ENCODE measurements around the gene YJEFN3.

YJEFN3 gene

DNA sequence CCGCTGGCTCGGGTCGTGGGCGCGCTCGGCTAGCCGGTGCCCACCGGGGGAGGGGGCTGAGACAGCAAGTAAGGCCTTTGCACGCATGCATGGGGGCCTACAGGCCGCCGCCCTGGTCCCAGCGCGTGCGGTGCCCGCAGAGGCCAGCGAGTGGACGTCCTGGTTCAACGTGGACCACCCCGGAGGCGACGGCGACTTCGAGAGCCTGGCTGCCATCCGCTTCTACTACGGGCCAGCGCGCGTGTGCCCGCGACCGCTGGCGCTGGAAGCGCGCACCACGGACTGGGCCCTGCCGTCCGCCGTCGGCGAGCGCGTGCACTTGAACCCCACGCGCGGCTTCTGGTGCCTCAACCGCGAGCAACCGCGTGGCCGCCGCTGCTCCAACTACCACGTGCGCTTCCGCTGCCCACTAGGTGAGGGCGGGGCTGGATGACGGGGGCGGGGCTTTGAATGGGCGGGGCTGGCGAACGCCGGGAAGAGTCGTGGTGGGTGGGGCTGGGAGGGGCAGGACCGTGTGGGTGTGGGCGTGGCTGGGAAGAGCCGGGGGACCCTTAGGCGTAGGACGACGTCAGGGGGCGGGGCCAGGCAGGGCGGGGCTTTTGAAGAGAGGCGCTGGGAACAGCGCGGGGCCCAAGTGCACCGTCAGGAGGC, 11.5 kb downstream of the YJEFN3 start:
- ATAC-seq (peak; percentile 27), DNase-seq (peak; percentile 60 to 67)
- no peaks in the 10 kb centered on the region for H3K9me3 Mint-ChIP-seq
- no peak overlapping the region for H3K27ac Mint-ChIP-seq
- H3K4me3 Mint-ChIP-seq, result peak overlapping the region; percentile 71 to 85
- peaks cover 55% of the 10 kb centered on the region for H3K4me1 Mint-ChIP-seq
- H3K27me3 Mint-ChIP-seq, result peaks cover 25% of the 10 kb centered on the region

DNA sequence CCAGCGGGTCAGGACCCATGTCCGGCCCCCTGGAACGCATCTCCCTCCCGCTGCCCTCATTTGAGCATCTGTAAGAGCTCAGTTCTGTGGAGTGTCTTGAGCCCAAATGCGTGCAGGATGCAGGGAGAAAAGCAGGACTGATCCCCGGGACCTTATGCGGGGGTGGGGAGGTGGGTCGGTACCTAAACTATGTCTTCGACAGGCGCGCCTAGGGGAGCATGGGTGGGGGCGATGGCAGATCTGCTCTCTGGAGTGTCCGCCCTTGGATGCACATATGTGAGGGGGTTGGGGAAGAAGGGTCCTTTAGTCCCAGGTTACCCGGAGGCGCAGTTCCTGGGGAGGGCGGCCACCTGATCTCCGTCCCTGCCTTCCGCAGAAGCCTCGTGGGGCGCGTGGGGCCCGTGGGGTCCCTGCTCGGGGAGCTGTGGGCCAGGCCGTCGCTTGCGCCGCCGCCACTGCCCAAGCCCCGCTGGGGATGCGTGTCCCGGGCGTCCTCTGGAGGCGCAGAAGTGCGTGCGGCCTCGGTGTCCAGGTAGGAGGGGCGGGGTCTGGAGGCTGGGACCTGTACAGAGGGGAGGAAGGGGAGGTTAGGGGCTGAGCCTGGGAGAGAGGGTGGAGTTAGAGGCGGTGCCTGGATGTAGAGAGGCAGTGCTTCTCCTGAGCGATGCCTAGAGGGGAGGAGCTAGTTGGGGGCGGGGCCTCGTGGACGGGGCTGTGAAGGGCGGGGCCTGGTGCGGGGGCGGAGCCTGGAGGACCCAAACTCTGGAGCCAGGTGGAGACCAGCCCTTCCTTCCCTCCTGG, 12.2 kb downstream of the YJEFN3 start:
- Mint-ChIP-seq H3K4me1 (peaks cover 55% of the 10 kb centered on the region), H3K9me3 (no peaks in the 10 kb centered on the region), H3K27ac (peak overlapping the region in 1 of 2 donors; percentile 71), H3K27me3 (peaks cover 25% of the 10 kb centered on the region), H3K4me3 (peak overlapping the region; percentile 71 to 85)
- DNase-seq (peak; percentile 74 to 76), ATAC-seq (peak; percentile 82)

DNA sequence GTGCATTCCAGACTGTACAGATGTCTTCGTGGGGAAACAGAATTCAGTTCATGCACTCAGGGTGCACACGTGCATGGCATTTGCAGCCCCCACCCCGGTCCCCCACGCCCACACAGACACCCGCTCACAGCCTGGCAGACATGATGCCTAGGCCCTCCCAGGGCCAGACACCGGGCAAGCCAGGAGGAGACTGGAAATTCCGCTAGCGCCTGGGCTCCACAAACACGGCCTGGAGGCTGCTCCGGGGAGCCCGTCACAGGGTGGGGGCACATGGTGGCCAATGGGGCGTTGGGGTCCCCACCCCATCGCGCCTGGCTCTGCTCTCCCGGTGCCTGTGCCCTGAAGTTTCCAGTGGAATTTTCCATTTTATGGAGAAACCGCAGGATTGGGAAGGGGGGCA, 12.9 kb downstream of the YJEFN3 start:
- H3K9me3 Mint-ChIP-seq, result no peaks in the 10 kb centered on the region
- H3K27me3 Mint-ChIP-seq, result peaks cover 25% of the 10 kb centered on the region
- no peak for DNase-seq
- no peak for ATAC-seq
- no peak overlapping the region for H3K27ac Mint-ChIP-seq
- H3K4me1 Mint-ChIP-seq, result peaks cover 54% of the 10 kb centered on the region
- peak overlapping the region; percentile 71 to 85 for H3K4me3 Mint-ChIP-seq

DNA sequence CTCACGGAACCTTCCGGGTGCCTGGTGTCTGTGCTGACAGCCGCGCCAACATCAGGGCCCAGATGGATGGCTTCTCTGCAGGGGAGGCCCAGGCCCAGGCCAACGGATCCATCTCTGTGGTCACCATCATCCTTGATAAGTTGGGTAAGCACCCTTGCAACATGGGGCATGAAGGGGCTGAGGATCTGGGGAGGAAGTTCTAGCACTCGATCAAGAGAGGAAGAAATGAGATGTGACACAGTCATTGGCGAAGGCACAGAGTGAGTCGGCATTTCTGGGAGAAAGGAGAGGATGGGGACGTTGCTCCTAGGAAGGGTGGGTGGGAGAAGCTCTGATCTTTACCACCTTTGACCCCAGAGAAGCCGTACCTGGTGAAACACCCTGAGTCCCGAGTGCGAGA, 13.8 kb downstream of the YJEFN3 start:
- no peak overlapping the region for H3K4me3 Mint-ChIP-seq
- H3K9me3 Mint-ChIP-seq, result no peaks in the 10 kb centered on the region
- no peak overlapping the region for H3K27ac Mint-ChIP-seq
- H3K27me3 Mint-ChIP-seq, result peaks cover 20% of the 10 kb centered on the region
- no peak for DNase-seq
- ATAC-seq, result no peak
- peaks cover 47% of the 10 kb centered on the region for H3K4me1 Mint-ChIP-seq

DNA sequence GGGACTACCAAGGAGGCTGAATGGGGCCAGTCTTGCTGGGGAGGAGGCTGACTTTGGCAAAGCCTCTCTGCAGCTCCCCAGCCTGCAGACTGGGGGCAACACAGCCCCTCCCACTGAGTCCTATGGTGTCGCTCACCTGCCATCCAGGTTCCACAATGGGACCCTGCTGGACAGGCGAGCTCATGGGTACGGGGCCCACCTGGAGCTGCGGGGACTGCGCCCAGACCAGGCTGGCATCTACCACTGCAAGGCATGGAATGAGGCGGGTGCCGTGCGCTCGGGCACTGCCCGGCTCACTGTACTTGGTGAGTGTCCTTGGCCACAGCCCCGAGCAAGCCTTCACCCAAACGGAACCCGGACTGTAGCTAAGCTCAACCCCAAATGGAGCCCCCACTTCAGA, 14.4 kb downstream of the YJEFN3 start:
- H3K27me3 Mint-ChIP-seq, result peaks cover 15% of the 10 kb centered on the region
- no peak overlapping the region for H3K27ac Mint-ChIP-seq
- ATAC-seq (no peak), DNase-seq (no peak)
- H3K4me1 Mint-ChIP-seq, result peaks cover 41% of the 10 kb centered on the region
- H3K9me3 Mint-ChIP-seq, result no peaks in the 10 kb centered on the region
- no peak overlapping the region for H3K4me3 Mint-ChIP-seq

DNA sequence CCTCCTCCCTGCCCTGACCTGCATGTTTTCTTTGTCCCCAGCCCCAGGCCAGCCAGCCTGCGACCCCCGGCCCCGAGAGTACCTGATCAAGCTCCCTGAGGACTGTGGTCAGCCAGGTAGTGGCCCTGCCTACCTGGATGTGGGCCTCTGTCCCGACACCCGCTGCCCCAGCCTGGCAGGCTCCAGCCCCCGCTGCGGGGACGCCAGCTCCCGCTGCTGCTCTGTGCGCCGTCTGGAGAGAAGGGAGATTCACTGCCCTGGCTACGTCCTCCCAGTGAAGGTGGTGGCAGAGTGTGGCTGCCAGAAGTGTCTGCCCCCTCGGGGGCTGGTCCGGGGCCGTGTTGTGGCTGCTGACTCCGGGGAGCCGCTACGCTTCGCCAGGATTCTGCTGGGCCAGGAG, 14.9 kb downstream of the YJEFN3 start:
- peaks cover 37% of the 10 kb centered on the region for H3K4me1 Mint-ChIP-seq
- ATAC-seq (no peak), DNase-seq (no peak)
- no peaks in the 10 kb centered on the region for H3K9me3 Mint-ChIP-seq
- no peak overlapping the region for H3K27ac Mint-ChIP-seq
- no peak overlapping the region for H3K4me3 Mint-ChIP-seq
- peaks cover 12% of the 10 kb centered on the region for H3K27me3 Mint-ChIP-seq

DNA sequence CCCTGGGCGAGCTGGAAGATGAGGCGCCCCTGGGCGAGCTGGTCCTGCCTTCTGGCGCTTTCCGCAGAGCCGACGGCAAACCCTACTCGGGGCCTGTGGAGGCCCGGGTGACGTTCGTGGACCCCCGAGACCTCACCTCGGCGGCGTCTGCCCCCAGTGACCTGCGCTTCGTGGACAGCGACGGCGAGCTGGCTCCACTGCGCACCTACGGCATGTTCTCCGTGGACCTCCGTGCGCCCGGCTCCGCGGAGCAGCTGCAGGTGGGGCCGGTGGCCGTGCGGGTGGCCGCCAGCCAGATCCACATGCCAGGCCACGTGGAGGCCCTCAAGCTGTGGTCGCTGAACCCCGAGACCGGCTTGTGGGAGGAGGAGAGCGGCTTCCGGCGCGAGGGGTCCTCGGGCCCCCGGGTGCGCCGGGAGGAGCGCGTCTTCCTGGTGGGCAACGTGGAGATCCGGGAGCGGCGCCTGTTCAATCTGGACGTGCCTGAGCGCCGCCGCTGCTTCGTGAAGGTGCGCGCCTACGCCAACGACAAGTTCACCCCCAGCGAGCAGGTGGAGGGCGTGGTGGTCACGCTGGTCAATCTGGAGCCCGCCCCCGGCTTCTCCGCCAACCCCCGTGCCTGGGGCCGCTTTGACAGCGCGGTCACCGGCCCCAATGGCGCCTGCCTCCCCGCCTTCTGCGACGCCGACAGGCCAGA, 15.7 kb downstream of the YJEFN3 start:
- no peak for ATAC-seq
- Mint-ChIP-seq H3K4me1 (peaks cover 30% of the 10 kb centered on the region), H3K4me3 (no peak overlapping the region), H3K9me3 (no peaks in the 10 kb centered on the region), H3K27me3 (peaks cover 4% of the 10 kb centered on the region), H3K27ac (no peak overlapping the region)
- no peak for DNase-seq

DNA sequence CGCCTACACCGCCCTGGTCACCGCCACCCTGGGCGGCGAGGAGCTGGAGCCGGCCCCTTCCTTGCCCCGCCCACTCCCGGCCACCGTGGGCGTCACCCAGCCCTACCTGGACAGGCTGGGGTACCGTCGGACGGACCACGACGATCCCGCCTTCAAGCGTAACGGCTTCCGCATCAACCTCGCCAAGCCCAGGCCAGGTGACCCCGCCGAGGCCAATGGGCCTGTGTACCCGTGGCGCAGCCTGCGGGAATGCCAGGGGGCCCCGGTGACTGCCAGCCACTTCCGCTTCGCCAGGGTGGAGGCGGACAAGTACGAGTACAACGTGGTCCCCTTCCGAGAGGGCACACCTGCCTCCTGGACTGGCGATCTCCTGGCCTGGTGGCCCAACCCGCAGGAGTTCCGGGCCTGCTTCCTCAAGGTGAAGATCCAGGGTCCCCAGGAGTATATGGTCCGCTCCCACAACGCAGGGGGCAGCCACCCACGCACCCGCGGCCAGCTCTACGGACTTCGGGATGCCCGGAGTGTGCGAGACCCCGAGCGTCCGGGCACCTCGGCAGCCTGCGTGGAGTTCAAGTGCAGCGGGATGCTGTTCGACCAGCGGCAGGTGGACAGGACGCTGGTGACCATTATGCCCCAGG, 16.4 kb downstream of the YJEFN3 start:
- Mint-ChIP-seq H3K4me3 (no peak overlapping the region), H3K27me3 (no peaks in the 10 kb centered on the region), H3K27ac (no peak overlapping the region), H3K9me3 (no peaks in the 10 kb centered on the region), H3K4me1 (peaks cover 23% of the 10 kb centered on the region)
- no peak for DNase-seq
- no peak for ATAC-seq

DNA sequence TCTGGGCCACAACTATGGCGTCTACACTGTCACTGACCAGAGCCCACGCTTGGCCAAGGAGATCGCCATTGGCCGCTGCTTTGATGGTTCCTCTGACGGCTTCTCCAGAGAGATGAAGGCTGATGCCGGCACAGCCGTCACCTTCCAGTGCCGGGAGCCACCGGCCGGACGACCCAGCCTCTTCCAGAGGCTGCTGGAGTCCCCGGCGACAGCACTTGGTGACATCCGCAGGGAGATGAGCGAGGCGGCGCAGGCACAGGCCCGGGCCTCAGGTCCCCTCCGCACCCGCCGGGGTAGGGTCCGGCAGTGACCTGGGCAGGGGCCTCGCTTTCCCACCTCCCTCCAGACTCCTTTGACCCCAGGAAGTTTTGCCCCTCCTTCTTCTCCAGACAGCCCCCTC, 17.0 kb downstream of the YJEFN3 start:
- Mint-ChIP-seq H3K27ac (no peak overlapping the region), H3K4me3 (no peak overlapping the region), H3K9me3 (no peaks in the 10 kb centered on the region), H3K4me1 (peaks cover 19% of the 10 kb centered on the region), H3K27me3 (no peaks in the 10 kb centered on the region)
- ATAC-seq, result no peak
- DNase-seq, result no peak

DNA sequence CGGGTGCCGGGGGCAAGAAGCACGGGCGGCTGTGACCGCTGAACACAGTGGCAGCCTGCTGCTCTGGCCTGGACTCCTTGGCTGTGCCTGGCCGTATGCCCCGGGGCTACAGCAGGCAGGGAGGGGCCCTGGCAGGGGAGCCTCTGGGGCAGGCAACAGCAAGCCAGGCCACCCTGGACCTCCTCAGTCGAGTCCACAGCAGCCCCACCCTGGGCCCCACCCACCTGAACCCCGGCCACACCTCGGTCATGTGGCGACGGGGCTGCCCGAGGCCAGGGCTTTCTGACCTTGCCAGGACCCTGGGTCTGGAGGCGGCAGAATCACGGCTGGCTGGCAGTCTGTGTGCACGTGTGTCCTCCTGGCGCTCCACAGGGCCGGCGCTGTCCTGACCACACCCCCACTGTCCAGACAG, 18.0 kb downstream of the YJEFN3 start:
- DNase-seq (no peak), ATAC-seq (no peak)
- no peak overlapping the region for H3K27ac Mint-ChIP-seq
- H3K4me3 Mint-ChIP-seq, result no peak overlapping the region
- peaks cover 9% of the 10 kb centered on the region for H3K4me1 Mint-ChIP-seq
- H3K9me3 Mint-ChIP-seq, result no peaks in the 10 kb centered on the region
- no peaks in the 10 kb centered on the region for H3K27me3 Mint-ChIP-seq

DNA sequence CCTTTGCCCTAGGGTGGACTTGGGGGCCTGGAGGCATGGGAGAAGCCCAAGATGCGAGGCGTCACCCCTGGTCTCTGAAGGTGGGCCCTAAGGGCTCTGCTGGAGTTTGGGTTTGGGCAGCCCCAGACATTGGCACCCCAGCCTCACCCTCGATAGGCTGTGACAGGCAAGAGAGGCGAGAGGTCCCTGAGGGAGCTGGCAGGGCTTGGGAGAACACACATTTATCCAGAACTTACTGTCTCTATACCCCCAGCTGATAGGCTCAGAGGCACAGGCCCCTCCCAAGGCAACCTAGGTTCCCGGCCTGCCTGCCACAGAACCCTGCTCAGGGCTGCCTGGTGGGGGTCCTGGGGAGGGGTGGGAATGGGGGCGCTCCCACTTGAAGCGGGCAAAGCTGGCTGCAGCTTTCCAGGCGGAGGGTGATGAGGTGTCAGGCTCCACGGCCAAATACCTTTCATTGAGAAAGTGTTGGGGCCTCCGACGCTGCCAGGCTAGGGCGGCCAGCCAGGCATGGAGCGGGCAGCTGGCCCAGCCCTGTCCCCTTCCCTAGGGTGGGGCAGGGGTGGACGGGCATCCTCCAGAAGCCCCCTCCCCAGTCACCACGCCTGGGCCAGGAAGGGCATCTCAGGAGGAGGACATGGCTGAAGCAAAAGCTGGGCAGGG, 19.1 kb downstream of the YJEFN3 start:
- DNase-seq, result no peak
- Mint-ChIP-seq H3K4me1 (no peaks in the 10 kb centered on the region), H3K27ac (no peak overlapping the region), H3K4me3 (no peak overlapping the region), H3K9me3 (no peaks in the 10 kb centered on the region), H3K27me3 (no peaks in the 10 kb centered on the region)
- ATAC-seq, result no peak

DNA sequence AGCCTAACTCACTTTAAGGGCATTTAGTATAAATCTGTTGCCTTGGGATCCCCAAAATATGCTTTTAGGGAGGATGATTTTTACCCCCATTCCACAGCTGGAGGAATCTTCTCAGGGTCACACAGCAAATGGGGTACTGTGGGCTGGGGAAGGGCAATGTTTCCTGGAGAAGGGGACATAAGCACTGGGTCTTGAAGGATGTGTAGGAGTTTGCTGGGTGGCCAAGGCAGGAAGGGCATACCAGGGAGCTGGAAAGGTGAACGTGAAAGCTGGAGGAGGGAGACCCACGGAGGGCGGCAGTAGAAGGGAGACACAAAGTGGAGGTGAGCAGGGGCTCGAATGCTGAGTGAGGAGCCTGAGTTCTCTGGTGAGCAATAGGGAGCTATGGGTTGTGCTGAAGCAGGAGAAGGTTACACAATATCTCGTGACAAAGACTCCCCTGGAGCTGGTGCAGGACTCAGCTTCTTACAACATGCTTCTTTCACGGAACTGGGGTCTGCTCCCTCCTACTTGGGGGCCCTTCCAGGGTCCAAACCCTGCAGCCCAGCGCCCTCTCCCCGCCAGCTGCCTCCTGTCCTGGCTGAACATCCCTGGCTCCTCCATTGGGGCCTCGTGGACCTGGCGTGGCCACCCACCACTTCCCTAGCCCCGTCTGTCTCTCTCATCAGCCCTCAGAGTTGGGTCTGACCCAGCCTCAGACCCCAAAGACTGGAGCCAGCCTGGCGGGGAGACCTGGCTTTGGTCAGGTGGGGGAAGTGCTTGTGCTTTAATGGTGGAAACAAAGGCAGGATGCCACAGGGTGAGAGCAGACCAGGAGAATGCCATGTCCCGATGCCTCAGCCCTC, 20.4 kb downstream of the YJEFN3 start:
- Mint-ChIP-seq H3K4me1 (peaks cover 6% of the 10 kb centered on the region), H3K27me3 (no peaks in the 10 kb centered on the region), H3K4me3 (no peak overlapping the region), H3K9me3 (no peaks in the 10 kb centered on the region), H3K27ac (no peak overlapping the region)
- ATAC-seq (no peak), DNase-seq (no peak)

DNA sequence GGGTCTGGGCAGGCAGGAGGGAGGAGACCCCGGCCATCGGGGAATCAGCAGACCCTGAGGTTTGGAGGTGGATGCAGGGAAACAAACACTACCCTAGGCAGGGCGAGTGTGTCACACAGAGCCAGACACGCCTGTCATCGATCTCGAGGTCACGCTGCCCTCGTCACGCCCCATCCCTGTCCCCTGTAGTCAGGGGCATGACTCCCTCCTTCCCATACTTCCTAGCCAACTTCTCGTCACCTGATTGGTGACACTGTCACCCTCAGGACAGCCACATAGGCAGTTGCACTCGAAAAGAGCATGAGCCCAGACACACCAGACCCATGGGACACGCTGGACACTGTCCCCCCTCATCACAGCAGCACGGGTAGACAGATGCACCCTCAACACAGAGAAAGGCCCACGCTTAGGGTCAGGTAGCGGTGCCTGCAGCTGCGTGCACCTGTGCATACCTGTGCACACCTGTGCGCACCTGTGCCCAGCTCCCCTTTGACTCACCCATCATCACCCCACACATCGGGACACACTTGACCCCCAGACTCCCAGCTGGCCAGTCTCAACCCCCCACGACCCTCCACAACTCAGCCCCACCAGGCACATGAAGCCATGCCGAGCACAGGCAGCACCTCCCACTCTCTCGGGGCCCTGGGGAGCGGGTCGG, 21.2 kb downstream of the YJEFN3 start:
- H3K27ac Mint-ChIP-seq, result no peak overlapping the region
- no peak for DNase-seq
- no peaks in the 10 kb centered on the region for H3K27me3 Mint-ChIP-seq
- H3K4me1 Mint-ChIP-seq, result peaks cover 12% of the 10 kb centered on the region
- H3K9me3 Mint-ChIP-seq, result no peaks in the 10 kb centered on the region
- no peak for ATAC-seq
- H3K4me3 Mint-ChIP-seq, result no peak overlapping the region

DNA sequence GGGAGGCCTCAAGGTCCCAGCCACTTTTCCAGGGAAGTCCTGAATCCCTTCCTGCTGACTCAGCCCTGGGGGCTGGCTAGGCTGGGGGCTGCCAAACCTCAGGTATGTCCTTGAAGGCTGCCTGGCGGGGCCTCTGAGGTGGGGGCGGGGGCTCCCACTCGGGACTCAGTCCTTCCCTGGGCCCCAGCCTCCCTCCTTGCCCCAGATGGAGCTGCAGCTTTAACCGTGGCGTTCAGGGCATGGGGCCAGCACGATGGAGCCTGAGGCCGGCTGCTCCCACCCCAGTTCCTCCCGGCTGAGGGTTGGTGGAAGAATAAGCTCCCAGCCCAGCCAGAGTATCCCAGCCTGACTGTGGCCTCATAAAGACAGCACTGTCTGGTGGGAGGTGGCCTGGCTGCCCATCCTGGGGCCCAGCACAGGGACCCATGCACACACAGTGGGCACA, 21.8 kb downstream of the YJEFN3 start:
- H3K27ac Mint-ChIP-seq, result no peak overlapping the region
- no peaks in the 10 kb centered on the region for H3K9me3 Mint-ChIP-seq
- no peaks in the 10 kb centered on the region for H3K27me3 Mint-ChIP-seq
- DNase-seq, result no peak
- H3K4me3 Mint-ChIP-seq, result no peak overlapping the region
- no peak for ATAC-seq
- H3K4me1 Mint-ChIP-seq, result peaks cover 12% of the 10 kb centered on the region

Data from stimulated activated naive CD8-positive, alpha-beta T cell treated with anti-CD3 and anti-CD28 coated beads, Interleukin-15, amount 100 ng/mL, for 72 hours (primary cell).